H9 (cell line): ENCODE results near the gene SDHA. TPM values are rescaled to one million over a fixed set of nuclear protein-coding genes. Genes with fewer than 3 reads are reported as not detected.
A peak's percentile ranks its signal among the peaks of the same experiment; 100 is the strongest.
"Not testable (repeated sequence)": the region's sequence is repeated elsewhere in the genome, so short reads cannot be mapped to it uniquely, and the experiment has no call there.

Experiments used
- DNase-seq: peaks from one replicate; pipeline ENCODE4 v3.0.0-alpha.2; 2017
- H2AFZ ChIP-seq: one replicate; pipeline ENCODE4 v1.6.1; 2013; ENCODE audit warnings: mild to moderate bottlenecking, low read length, control low read depth, moderate library complexity
- H2AK5ac ChIP-seq: 2 replicates; pipeline ENCODE4 v1.6.1; 2013; ENCODE audit warnings: low read length, control low read depth, mixed read lengths; ENCODE audit not compliant: insufficient read length
- H2BK120ac ChIP-seq: one replicate; pipeline ENCODE4 v1.6.1; 2013; ENCODE audit warnings: low read depth, mild to moderate bottlenecking, low read length, control low read depth, inconsistent platforms; ENCODE audit not compliant: poor library complexity, severe bottlenecking
- H2BK12ac ChIP-seq: 2 replicates; pipeline ENCODE4 v1.6.1; 2013; ENCODE audit warnings: low read length, control low read depth, mixed read lengths, low read depth; ENCODE audit not compliant: insufficient read length
- H2BK15ac ChIP-seq: 2 replicates; pipeline ENCODE4 v1.6.1; 2013; ENCODE audit warnings: low read depth, low read length, control low read depth
- H2BK20ac ChIP-seq: one replicate; pipeline ENCODE4 v1.6.1; 2013; ENCODE audit warnings: low read depth, mild to moderate bottlenecking, low read length, control low read depth, inconsistent platforms; ENCODE audit not compliant: poor library complexity, severe bottlenecking
- H2BK5ac ChIP-seq: 2 replicates; pipeline ENCODE4 v1.6.1; 2013; ENCODE audit warnings: low read length, control low read depth, mixed read lengths; ENCODE audit not compliant: insufficient read length
- H3K14ac ChIP-seq: 2 replicates; pipeline ENCODE4 v1.6.1; 2013; ENCODE audit warnings: low read length, control low read depth; ENCODE audit not compliant: insufficient read depth
- H3K18ac ChIP-seq: 2 replicates; pipeline ENCODE4 v1.6.1; 2013; ENCODE audit warnings: low read depth, mild to moderate bottlenecking, mixed read lengths, low read length, control low read depth; ENCODE audit not compliant: insufficient read length
- H3K23ac ChIP-seq: 2 replicates; pipeline ENCODE4 v1.6.1; 2013; ENCODE audit warnings: low read length, control low read depth, mixed read lengths, low read depth; ENCODE audit not compliant: insufficient read length
- H3K23me2 ChIP-seq: 2 replicates; pipeline ENCODE4 v1.6.1; 2013; ENCODE audit warnings: low read depth, mild to moderate bottlenecking, mixed read lengths, low read length, control low read depth; ENCODE audit not compliant: insufficient read length, poor library complexity, severe bottlenecking
- H3K27ac ChIP-seq: 2 replicates; pipeline ENCODE4 v1.5.1; 2013; ENCODE audit warnings: low read length, control low read depth, mixed read lengths, low read depth; ENCODE audit not compliant: insufficient read length
- H3K27me3 ChIP-seq: 2 replicates; pipeline ENCODE4 v1.6.1; 2013; ENCODE audit warnings: low read length, control low read depth, inconsistent platforms; ENCODE audit not compliant: insufficient read depth
- H3K4ac ChIP-seq: 2 replicates; pipeline ENCODE4 v1.6.1; 2013; ENCODE audit warnings: low read depth, mild to moderate bottlenecking, control low read depth, inconsistent platforms, low read length, moderate library complexity
- H3K4me1 ChIP-seq: 2 replicates; pipeline ENCODE4 v1.6.1; 2013; ENCODE audit warnings: low read length, control low read depth, inconsistent platforms; ENCODE audit not compliant: insufficient read depth
- H3K4me2 ChIP-seq: 2 replicates; pipeline ENCODE4 v1.6.1; 2013; ENCODE audit warnings: low read length, control low read depth, mixed read lengths; ENCODE audit not compliant: insufficient read length, insufficient read depth
- H3K56ac ChIP-seq: 2 replicates; pipeline ENCODE4 v1.6.1; 2013; ENCODE audit warnings: low read depth, mild to moderate bottlenecking, mixed read lengths, low read length, control low read depth; ENCODE audit not compliant: insufficient read length
- H3K79me1 ChIP-seq: 2 replicates; pipeline ENCODE4 v1.6.1; 2013; ENCODE audit warnings: low read depth, mild to moderate bottlenecking, moderate library complexity, low read length, control low read depth, inconsistent platforms; ENCODE audit not compliant: insufficient read depth, poor library complexity, severe bottlenecking
- H3K79me2 ChIP-seq: 2 replicates; pipeline ENCODE4 v1.6.1; 2013; ENCODE audit warnings: low read length, control low read depth, inconsistent platforms; ENCODE audit not compliant: insufficient read depth
- H3K9ac ChIP-seq: 2 replicates; pipeline ENCODE4 v1.6.1; 2013; ENCODE audit warnings: low read length, control low read depth, mixed read lengths; ENCODE audit not compliant: insufficient read length; ENCODE audit errors: extremely low read depth
- H3K9me3 ChIP-seq: one replicate; pipeline ENCODE4 v1.6.1; 2013; ENCODE audit warnings: low read depth, low read length, inconsistent platforms; ENCODE audit not compliant: control insufficient read depth
- H3T11ph ChIP-seq: one replicate; pipeline ENCODE4 v1.6.1; 2013; ENCODE audit warnings: mild to moderate bottlenecking, low read length, control low read depth, inconsistent platforms
- H4K20me1 ChIP-seq: one replicate; pipeline ENCODE4 v1.6.1; 2013; ENCODE audit not compliant: control insufficient read depth, insufficient read length, insufficient read depth
- H4K5ac ChIP-seq: 2 replicates; pipeline ENCODE4 v1.6.1; 2013; ENCODE audit warnings: low read depth, mild to moderate bottlenecking, mixed read lengths, low read length, control low read depth; ENCODE audit not compliant: insufficient read length
- H4K8ac ChIP-seq: replicated peaks from 2 replicates; pipeline ENCODE4 v1.6.1; 2013; ENCODE audit warnings: low read length, control low read depth, mixed read lengths, low read depth; ENCODE audit not compliant: insufficient read length
- H4K91ac ChIP-seq: 2 replicates; pipeline ENCODE4 v1.6.1; 2013; ENCODE audit warnings: low read depth, mild to moderate bottlenecking, moderate library complexity, mixed read lengths, low read length, control low read depth; ENCODE audit not compliant: insufficient read length
- H3K27ac Mint-ChIP-seq, 3 experiments: 2 replicates in 2 of 3; 3 replicates in 1 of 3; pipeline ENCODE4 v1.8.0; 2020 to 2021; ENCODE audit warnings: mixed read lengths in 3 of 3, mild to moderate bottlenecking in 1 of 3, moderate library complexity in 1 of 3
- H3K27me3 Mint-ChIP-seq: 2 replicates; pipeline ENCODE4 v1.8.0; 2021; ENCODE audit warnings: low read depth, mild to moderate bottlenecking, moderate library complexity, mixed read lengths
- H3K36me3 Mint-ChIP-seq, 3 experiments: 2 replicates in 2 of 3; 3 replicates in 1 of 3; pipeline ENCODE4 v1.8.0; 2020 to 2021; ENCODE audit warnings: low read depth in 3 of 3, mixed read lengths in 3 of 3; ENCODE audit not compliant: insufficient read depth in 1 of 3
- H3K4me1 Mint-ChIP-seq, 2 experiments: 2 replicates each; pipeline ENCODE4 v1.8.0; 2020; ENCODE audit warnings: mixed read lengths in 2 of 2
- H3K4me3 Mint-ChIP-seq, 2 experiments: 2 replicates in 1 of 2; 3 replicates in 1 of 2; pipeline ENCODE4 v1.8.0; 2020 to 2021; ENCODE audit warnings: mild to moderate bottlenecking in 2 of 2, mixed read lengths in 2 of 2, moderate library complexity in 1 of 2
- H3K9me3 Mint-ChIP-seq, 2 experiments: 2 replicates in 1 of 2; 3 replicates in 1 of 2; pipeline ENCODE4 v1.8.0; 2020; ENCODE audit warnings: mild to moderate bottlenecking in 2 of 2, mixed read lengths in 2 of 2, moderate library complexity in 1 of 2
- WGBS: extraction: QIAGEN DNeasy Blood & Tissue Kit; methylation state at CpG from one replicate; pipeline ENCODE4 v1.1.7; 2013; ENCODE audit warnings: missing lambda C conversion rate, low lambda C conversion rate, mixed read lengths; ENCODE audit not compliant: insufficient read length; ENCODE audit errors: extremely low coverage; 5-methylcytosine and 5-hydroxymethylcytosine counted together
- total RNA-seq: library from RNA; stranded (reverse); gene quantifications from 2 replicates; pipeline ENCODE4 v1.2.1, GENCODE V29; 2021
- TF ChIP-seq, protein P1 (sequence below): fragments of 200-600 bp; sonication (generic); conservative IDR thresholded peaks from 3 replicates; pipeline ENCODE4 v1.8.0; 2021; ENCODE audit warnings: antibody characterized with exemption, mild to moderate bottlenecking

The SDHA gene
- total RNA-seq, 1 experiment from 2014 or later: 84.8 TPM

GRCh38 chr5:285991-286557 lies 68.0 kb downstream of the SDHA start:
- Histone ChIP-seq H3K27ac (no peak overlapping the region), H4K8ac (no peak overlapping the region), H3K79me2 (peaks cover 18% of the 10 kb centered on the region; the same call in 1 of the 2 replicates), H3T11ph (no peak overlapping the region), H2BK5ac (no peak overlapping the region), H4K91ac (no peak overlapping the region), H3K18ac (no peak overlapping the region), H3K23me2 (no peaks in the 10 kb centered on the region), H2BK12ac (no peak overlapping the region), H3K14ac (no peak overlapping the region), H3K4ac (no peak overlapping the region), H3K23ac (no peak overlapping the region), H3K79me1 (peaks cover 13% of the 10 kb centered on the region), H3K56ac (no peak overlapping the region), H2BK120ac (no peak overlapping the region), H3K9ac (no peak overlapping the region), H3K27me3 (no peaks in the 10 kb centered on the region), H2AK5ac (no peak overlapping the region), H2BK20ac (no peak overlapping the region), H2BK15ac (no peak overlapping the region), H3K4me1 (no peaks in the 10 kb centered on the region), H4K20me1 (no peaks in the 10 kb centered on the region), H2AFZ (no peak overlapping the region), H3K9me3 (peaks cover 7% of the 10 kb centered on the region), H4K5ac (no peak overlapping the region), H3K4me2 (no peak overlapping the region)
- Mint-ChIP-seq H3K27me3 (no peaks in the 10 kb centered on the region; the same call in 1 of the 2 replicates), H3K4me1 (peaks cover 0 to 2% of the 10 kb centered on the region in 2 experiments; a peak in 1 of 4 replicates), H3K4me3 (no peak overlapping the region), H3K9me3 (peaks cover 32 to 33% of the 10 kb centered on the region in 2 experiments), H3K36me3 (peaks cover 62 to 68% (median 66%) of the 10 kb centered on the region in 3 experiments), H3K27ac (peak overlapping the region in 2 of 3 experiments; percentile 24 to 91; a peak in 2 of 7 replicates)
- no CpG with 5 or more reads among the region's 14 CpGs for WGBS
- no peak for DNase-seq
- TF ChIP-seq, protein P1, sequence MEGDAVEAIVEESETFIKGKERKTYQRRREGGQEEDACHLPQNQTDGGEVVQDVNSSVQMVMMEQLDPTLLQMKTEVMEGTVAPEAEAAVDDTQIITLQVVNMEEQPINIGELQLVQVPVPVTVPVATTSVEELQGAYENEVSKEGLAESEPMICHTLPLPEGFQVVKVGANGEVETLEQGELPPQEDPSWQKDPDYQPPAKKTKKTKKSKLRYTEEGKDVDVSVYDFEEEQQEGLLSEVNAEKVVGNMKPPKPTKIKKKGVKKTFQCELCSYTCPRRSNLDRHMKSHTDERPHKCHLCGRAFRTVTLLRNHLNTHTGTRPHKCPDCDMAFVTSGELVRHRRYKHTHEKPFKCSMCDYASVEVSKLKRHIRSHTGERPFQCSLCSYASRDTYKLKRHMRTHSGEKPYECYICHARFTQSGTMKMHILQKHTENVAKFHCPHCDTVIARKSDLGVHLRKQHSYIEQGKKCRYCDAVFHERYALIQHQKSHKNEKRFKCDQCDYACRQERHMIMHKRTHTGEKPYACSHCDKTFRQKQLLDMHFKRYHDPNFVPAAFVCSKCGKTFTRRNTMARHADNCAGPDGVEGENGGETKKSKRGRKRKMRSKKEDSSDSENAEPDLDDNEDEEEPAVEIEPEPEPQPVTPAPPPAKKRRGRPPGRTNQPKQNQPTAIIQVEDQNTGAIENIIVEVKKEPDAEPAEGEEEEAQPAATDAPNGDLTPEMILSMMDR: no peak

GRCh38 chr5:290200-290599 lies 72.1 kb downstream of the SDHA start:
- H4K5ac ChIP-seq, H2BK12ac ChIP-seq, H3K4me1 ChIP-seq, H3K23me2 ChIP-seq, H3K4ac ChIP-seq, H3K4me2 ChIP-seq, H3K4me3 Mint-ChIP-seq, H2BK5ac ChIP-seq, H3K9me3 ChIP-seq, H3K4me1 Mint-ChIP-seq, H3K79me2 ChIP-seq, H2AK5ac ChIP-seq, H2BK120ac ChIP-seq, H3K79me1 ChIP-seq, H3K56ac ChIP-seq, H4K20me1 ChIP-seq, H3K9ac ChIP-seq, H4K91ac ChIP-seq, H3K27ac ChIP-seq, H2AFZ ChIP-seq, H3K23ac ChIP-seq, DNase-seq, H3K14ac ChIP-seq, H4K8ac ChIP-seq, H3T11ph ChIP-seq, H2BK20ac ChIP-seq, H3K27me3 ChIP-seq, H3K18ac ChIP-seq, H3K27ac Mint-ChIP-seq, H3K27me3 Mint-ChIP-seq, H2BK15ac ChIP-seq: not testable (repeated sequence)
- no CpG with 5 or more reads among the region's 13 CpGs for WGBS
- peaks cover 48 to 59% (median 51%) of the 10 kb centered on the region in 3 experiments for H3K36me3 Mint-ChIP-seq
- peaks cover 13 to 18% of the 10 kb centered on the region in 2 experiments for H3K9me3 Mint-ChIP-seq
